PC-3 (cell line): ENCODE results near the gene ORC4. TPM values are rescaled to one million over a fixed set of nuclear protein-coding genes. Genes with fewer than 3 reads are reported as not detected.

ENCODE experiments used
- ATAC-seq: fragments of 200-7000 bp; cut with Tn5 transposase; 2 replicates; pipeline ENCODE4 v1.9.1; 2020; ENCODE audit warnings: mild to moderate bottlenecking, moderate library complexity
- BruUV-seq: library from RNA; stranded (reverse); fragments of 400-500 nt; replicated peaks from 2 replicates; lab custom pipeline; 2021; lab: Mats Ljungman, UMichigan
- CTCF ChIA-PET: fragments of 300-600 bp; sonication (Branson Sonifier 250); formaldehyde crosslinking; loops from one replicate; lab custom pipeline; 2022; ENCODE audit warnings: antibody characterized with exemption; lab: Charles Lee
- POLR2A ChIA-PET: fragments of 300-600 bp; sonication (Branson Sonifier 250); formaldehyde crosslinking; loops from one replicate; lab custom pipeline; 2022; ENCODE audit warnings: antibody characterized with exemption; ENCODE audit not compliant: unreplicated experiment; lab: Charles Lee
- DNase-seq: peaks from one replicate; pipeline ENCODE4 v3.0.0-alpha.2; 2015
- H2AFZ ChIP-seq: fragments of 300-600 bp; sonication (generic); 2 replicates; pipeline ENCODE4 v1.6.0; 2016; ENCODE audit warnings: antibody characterized with exemption, low read length
- H3F3A ChIP-seq: fragments of 300-600 bp; sonication (generic); one replicate; pipeline ENCODE4 v1.6.0; 2017; ENCODE audit warnings: antibody characterized with exemption, low read length, control low read depth, mild to moderate bottlenecking; ENCODE audit not compliant: unreplicated experiment
- H3K27ac ChIP-seq: fragments of 300-600 bp; sonication (generic); 2 replicates; pipeline ENCODE4 v1.5.1; 2016; ENCODE audit warnings: mild to moderate bottlenecking, low read length
- H3K27me3 ChIP-seq: fragments of 300-600 bp; sonication (generic); 2 replicates; pipeline ENCODE4 v1.6.1; 2016; ENCODE audit warnings: low read length, mixed read lengths
- H3K36me3 ChIP-seq: fragments of 300-600 bp; sonication (generic); 2 replicates; pipeline ENCODE4 v1.6.1; 2016; ENCODE audit warnings: low read depth, mixed run types, low read length, mixed read lengths
- H3K4me1 ChIP-seq: fragments of 300-600 bp; sonication (generic); 2 replicates; pipeline ENCODE4 v1.5.1; 2016; ENCODE audit warnings: low read length; ENCODE audit not compliant: insufficient read depth
- H3K4me2 ChIP-seq: fragments of 300-600 bp; sonication (generic); 2 replicates; pipeline ENCODE4 v1.6.0; 2016; ENCODE audit warnings: low read length
- H3K4me3 ChIP-seq: fragments of 300-600 bp; sonication (generic); 2 replicates; pipeline ENCODE4 v1.5.1; 2016; ENCODE audit warnings: mild to moderate bottlenecking, low read length, mixed read lengths
- H3K79me2 ChIP-seq: fragments of 300-600 bp; sonication (generic); 2 replicates; pipeline ENCODE4 v1.6.1; 2017; ENCODE audit warnings: low read length, mixed read lengths
- H3K9ac ChIP-seq: fragments of 300-600 bp; sonication (generic); 2 replicates; pipeline ENCODE4 v1.6.0; 2016; ENCODE audit warnings: mild to moderate bottlenecking, low read length
- H3K9me2 ChIP-seq: fragments of 300-600 bp; sonication (generic); replicated peaks from 2 replicates; pipeline ENCODE4 v1.6.1; 2016; ENCODE audit warnings: mixed run types, low read length, mixed read lengths
- H3K9me3 ChIP-seq: fragments of 300-600 bp; sonication (generic); 2 replicates; pipeline ENCODE4 v1.6.1; 2016; ENCODE audit warnings: low read length, mixed read lengths
- H4K20me1 ChIP-seq: fragments of 300-600 bp; sonication (generic); 2 replicates; pipeline ENCODE4 v1.6.1; 2016; ENCODE audit warnings: low read length, mixed read lengths
- CTCF ChIP-seq: fragments of 300-600 bp; sonication (generic); conservative IDR thresholded peaks from 2 replicates; pipeline ENCODE4 v1.5.1; 2017; ENCODE audit warnings: antibody characterized with exemption, low read depth, mild to moderate bottlenecking, low read length
- EZH2 ChIP-seq: fragments of 300-600 bp; sonication (generic); IDR thresholded peaks from one replicate; pipeline ENCODE4 v1.6.1; 2017; ENCODE audit warnings: antibody characterized with exemption, mild to moderate bottlenecking, low read length; ENCODE audit not compliant: unreplicated experiment
- EZH2phosphoT487 ChIP-seq: fragments of 300-600 bp; sonication (generic); IDR thresholded peaks from 2 replicates; pipeline ENCODE4 v1.6.1; 2018; ENCODE audit warnings: mild to moderate bottlenecking, antibody characterized with exemption, low read length, borderline replicate concordance
- intact Hi-C: fragments of 100-400 bp; cut with micrococcal nuclease; formaldehyde crosslinking; loops from 2 replicates; pipeline ENCODE4 v1.9.0; 2023
- total RNA-seq: library from RNA; depleted of rRNA; stranded (reverse); fragments of >200 nt; gene quantifications from 2 replicates; pipeline ENCODE4 v1.2.3, GENCODE V29; 2014

ORC4 gene
- total RNA-seq, 1 experiment from 2014 or later, result 65.9 TPM

GRCh38 chr2:147937744-147938349 lies 82.7 kb downstream of the ORC4 start:
- no peak for ATAC-seq
- intact Hi-C loops, result loop anchor here (1.0 kb wide), 2 partner anchors 571 to 1052 kb away; no protein-coding TSS in a partner anchor
- peak; percentile 56 for DNase-seq
- H3K4me2 ChIP-seq, result no peak overlapping the region
- H3K9ac ChIP-seq, result no peak overlapping the region
- POLR2A ChIA-PET, result no interaction called here
- H3F3A ChIP-seq, result no peaks in the 10 kb centered on the region
- no peaks in the 10 kb centered on the region for H4K20me1 ChIP-seq
- peaks cover 35% of the 10 kb centered on the region for H3K36me3 ChIP-seq
- H3K27me3 ChIP-seq, result no peaks in the 10 kb centered on the region
- no peak overlapping the region for H2AFZ ChIP-seq
- BruUV-seq, result no TSS peak
- no peaks in the 10 kb centered on the region for H3K4me1 ChIP-seq
- H3K79me2 ChIP-seq, result no peaks in the 10 kb centered on the region
- H3K4me3 ChIP-seq, result no peak overlapping the region
- H3K27ac ChIP-seq, result no peak overlapping the region
- CTCF ChIA-PET, result no interaction called here
- no peak for TF ChIP-seq EZH2phosphoT487
- peak; percentile 87 for TF ChIP-seq CTCF
- no peaks in the 10 kb centered on the region for H3K9me3 ChIP-seq
- H3K9me2 ChIP-seq, result no peaks in the 10 kb centered on the region

- Histone ChIP-seq H3K4me2 (no peak overlapping the region), H3K9ac (no peak overlapping the region), H3K9me2 (no peaks in the 10 kb centered on the region), H3K9me3 (no peaks in the 10 kb centered on the region), H3F3A (no peaks in the 10 kb centered on the region), H3K27ac (no peak overlapping the region), H3K36me3 (peaks cover 35% of the 10 kb centered on the region), H2AFZ (no peak overlapping the region), H3K79me2 (no peaks in the 10 kb centered on the region), H4K20me1 (no peaks in the 10 kb centered on the region), H3K27me3 (no peaks in the 10 kb centered on the region), H3K4me3 (no peak overlapping the region), H3K4me1 (no peaks in the 10 kb centered on the region)
- ChIA-PET POLR2A (no interaction called here), CTCF (no interaction called here)
- intact Hi-C loops, result no loop called here
- TF ChIP-seq CTCF, result no peak
- no peak for TF ChIP-seq EZH2
- TF ChIP-seq EZH2phosphoT487, result no peak
- DNase-seq (no peak), ATAC-seq (no peak)
- no TSS peak for BruUV-seq
Measured at GRCh38 chr2:147934881-147935620, 85.5 kb downstream of the ORC4 start.

GRCh38 chr2:147933931-147934330 lies 86.6 kb downstream of the ORC4 start:
- DNase-seq (no peak), ATAC-seq (no peak)
- no peak overlapping the region for H3K4me2 ChIP-seq
- H3K4me3 ChIP-seq, result no peak overlapping the region
- H3K36me3 ChIP-seq, result peaks cover 35% of the 10 kb centered on the region
- no peaks in the 10 kb centered on the region for H3K9me3 ChIP-seq
- H3K27me3 ChIP-seq, result no peaks in the 10 kb centered on the region
- ChIA-PET CTCF (no interaction called here), POLR2A (no interaction called here)
- no peaks in the 10 kb centered on the region for H3K4me1 ChIP-seq
- BruUV-seq, result no TSS peak
- H3K9ac ChIP-seq, result no peak overlapping the region
- H3K9me2 ChIP-seq, result no peaks in the 10 kb centered on the region
- H3K27ac ChIP-seq, result no peak overlapping the region
- H4K20me1 ChIP-seq, result no peaks in the 10 kb centered on the region
- intact Hi-C loops, result no loop called here
- no peaks in the 10 kb centered on the region for H3K79me2 ChIP-seq
- no peak overlapping the region for H2AFZ ChIP-seq
- no peaks in the 10 kb centered on the region for H3F3A ChIP-seq
- TF ChIP-seq EZH2 (no peak), EZH2phosphoT487 (no peak), CTCF (no peak)
